NCI-H2081 treated with DMSO at 0.1 percent for 48 hours (cell line): Measurements from ENCODE around the gene PKNOX2.

Experiments used
- DNase-seq: peaks from one replicate; lab custom pipeline; 2025; lab: John Stamatoyannopoulos, UW

PKNOX2 gene

DNA sequence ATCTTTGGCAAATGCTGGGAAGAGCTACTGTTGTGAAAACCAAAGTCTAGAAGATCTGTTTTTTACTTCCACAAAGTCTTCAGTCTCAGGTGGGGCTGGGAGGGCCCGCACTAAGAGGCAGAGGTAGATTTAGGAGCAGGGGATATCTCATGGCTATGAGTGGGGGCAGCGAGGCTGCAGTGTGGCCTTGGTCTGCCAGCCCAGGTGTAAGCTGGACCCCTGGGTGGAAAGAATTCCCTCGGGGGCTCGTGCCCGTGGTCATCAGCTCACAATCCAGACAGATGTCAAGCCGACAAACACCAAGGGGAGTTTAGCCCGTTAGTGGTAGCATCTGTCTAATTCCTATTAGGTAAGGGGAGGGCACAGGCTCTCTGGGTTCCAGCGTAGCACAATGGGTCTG is 9.0 kb downstream of the PKNOX2 start:
- no peak for DNase-seq

DNA sequence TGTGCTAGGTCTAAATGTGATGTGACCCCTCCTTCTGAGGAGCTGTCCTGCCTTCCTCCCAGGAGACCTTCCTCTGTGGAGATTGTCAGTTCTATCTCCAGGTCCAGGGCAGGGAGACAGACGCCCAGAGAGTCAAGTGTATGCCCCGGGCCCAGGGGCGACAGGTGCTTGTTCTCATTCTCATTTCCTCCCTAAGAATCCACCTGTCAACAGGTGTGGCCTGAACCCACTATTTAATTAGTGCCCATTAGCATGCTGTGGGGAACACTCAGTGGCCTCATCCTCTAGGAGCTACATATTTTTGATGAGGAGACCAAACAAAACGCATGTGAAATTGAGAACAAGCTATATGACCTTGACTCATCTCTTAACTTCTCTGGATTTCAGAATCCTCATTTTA is 9.5 kb downstream of the PKNOX2 start:
- no peak for DNase-seq

- no peak for DNase-seq
Measured at GRCh38 chr11:125174686-125175085, 10.1 kb downstream of the PKNOX2 start.

GRCh38 chr11:125175166-125175565 is 10.6 kb downstream of the PKNOX2 start:
- no peak for DNase-seq

DNA sequence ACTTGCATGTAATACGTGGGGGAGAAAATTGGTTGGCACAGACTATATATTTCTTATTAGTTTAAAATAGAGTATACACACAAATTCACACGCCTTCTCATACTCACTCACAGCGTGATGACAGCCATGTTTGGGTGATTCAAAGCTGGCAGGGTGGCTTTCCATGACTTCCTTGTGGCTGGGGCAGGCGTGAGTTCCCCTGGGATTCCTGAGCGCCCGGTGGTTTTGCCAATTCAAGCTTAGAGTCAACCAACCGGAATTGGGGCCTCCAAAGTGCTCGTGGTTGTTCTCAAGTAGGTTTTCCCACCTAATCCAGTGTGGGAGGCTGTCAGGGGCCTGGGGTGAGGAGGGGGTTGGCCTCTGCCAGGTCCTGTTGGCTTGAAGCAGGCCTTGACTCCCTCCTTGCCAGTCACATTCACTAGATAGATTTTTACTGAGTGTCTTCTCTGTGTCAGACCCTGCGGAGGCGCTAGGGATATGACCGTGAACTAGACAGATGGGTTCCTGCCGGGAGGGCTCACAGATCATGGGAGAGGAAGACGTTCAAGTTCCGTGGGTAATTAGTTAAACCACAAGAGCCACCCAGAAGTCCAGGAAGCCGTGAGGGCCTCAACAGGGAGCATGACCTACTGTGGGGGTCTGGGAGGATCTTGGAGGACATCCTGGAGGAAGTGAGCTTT is 11.5 kb downstream of the PKNOX2 start:
- no peak for DNase-seq

- no peak for DNase-seq
Measured at GRCh38 chr11:125176866-125177265, 12.3 kb downstream of the PKNOX2 start.

DNA sequence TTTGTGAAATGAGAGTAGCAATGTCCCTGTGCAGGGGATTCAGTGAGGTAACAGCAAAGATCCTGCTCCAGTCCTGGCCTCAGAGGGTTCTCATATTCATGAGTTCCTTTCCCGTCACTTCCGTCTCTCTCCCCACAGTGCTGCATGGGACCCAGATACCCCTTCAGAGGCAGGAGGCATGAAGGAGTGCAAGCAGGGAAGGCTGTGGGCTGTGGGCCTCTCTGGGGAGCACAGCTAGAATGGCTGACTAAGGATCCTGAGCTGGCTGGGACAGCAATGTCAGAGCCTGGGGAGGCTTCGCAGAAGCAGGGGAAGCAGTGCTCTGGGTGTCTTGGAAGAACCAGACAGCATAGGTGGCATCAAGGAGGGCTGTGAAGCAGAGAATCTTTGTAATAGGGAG is 13.0 kb downstream of the PKNOX2 start:
- DNase-seq: no peak

- no peak for DNase-seq
Measured at GRCh38 chr11:125179346-125179745, 14.8 kb downstream of the PKNOX2 start.

DNA sequence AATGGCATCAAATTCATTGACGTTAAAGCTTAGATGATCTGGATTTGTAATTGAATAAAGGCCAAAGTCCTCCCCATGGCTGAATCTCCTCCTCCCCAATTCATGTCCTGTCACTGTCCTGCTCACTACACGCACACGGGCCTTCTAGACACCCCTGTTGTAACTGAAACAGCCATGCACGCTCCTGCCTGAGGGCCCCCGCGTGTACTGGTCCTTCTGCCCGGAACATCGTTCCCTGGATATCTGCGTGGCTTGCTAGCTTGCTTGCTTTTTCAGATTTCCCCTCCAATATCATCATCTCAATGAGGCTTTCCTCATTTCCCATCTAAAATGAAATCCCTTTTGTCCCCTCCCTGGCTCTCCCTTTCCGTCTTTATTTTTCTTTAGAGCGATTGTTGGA is 15.3 kb downstream of the PKNOX2 start:
- no peak for DNase-seq

DNA sequence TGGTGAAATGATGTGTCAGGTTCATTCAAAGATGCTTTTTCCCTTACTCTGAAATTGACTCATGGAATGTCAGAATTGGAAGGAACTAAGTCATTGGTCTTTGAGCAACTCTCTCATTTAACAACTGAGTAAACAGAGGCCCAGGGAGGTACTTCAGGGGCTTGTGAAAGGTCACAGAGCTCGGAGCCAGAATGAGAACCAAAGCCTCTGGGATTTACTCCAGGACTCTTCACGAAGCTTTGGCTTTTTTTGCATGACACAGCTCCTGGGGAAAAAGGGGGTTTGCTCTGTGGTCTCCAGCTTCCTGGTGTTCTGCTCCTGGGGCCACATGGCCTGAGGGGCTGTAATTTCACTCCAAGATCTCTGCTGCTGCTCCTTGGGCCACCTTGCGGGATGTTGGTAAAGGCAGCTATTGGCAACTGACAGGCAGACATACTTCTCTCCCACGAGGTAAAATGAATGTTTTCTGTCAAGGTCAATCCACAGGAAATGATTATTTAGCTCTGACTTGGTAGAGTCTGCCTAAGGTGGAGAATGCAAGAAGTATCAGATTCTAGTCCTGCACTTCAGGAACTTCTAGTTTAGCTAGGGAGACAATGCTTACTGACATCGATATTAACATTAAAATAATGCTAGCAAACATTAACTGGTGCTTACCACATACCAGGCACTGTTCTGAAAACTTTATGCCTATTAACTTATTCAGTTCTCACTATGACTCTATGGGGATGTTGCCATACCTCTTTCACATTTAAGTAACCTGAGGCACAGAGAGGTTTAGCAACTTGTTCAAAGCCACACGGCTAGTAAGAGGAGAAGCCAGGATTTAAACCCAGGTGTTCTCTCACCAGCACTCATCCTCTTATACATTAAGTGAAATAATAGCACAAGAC is 16.1 kb downstream of the PKNOX2 start:
- no peak for DNase-seq

- no peak for DNase-seq
Measured at GRCh38 chr11:125182573-125182972, 18.0 kb downstream of the PKNOX2 start.

DNA sequence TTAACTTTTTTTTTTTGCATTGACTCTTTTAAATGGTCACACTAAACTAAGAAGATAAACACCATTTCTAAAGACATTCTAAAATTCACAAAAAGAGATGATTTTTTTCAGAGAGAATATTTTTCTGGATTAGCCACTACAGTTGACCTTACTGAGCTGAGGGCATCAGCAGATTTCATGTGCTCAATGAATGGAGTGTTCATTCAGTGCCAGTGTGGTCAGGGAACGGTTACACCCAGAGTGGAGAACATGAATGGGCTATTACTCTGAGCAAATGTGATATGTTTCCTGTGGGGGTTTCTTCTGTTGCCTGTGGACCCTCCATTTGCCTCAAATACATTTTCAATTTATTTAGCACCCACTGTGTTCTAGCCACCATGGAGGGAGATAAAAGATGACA is 19.1 kb downstream of the PKNOX2 start:
- DNase-seq: no peak

DNA sequence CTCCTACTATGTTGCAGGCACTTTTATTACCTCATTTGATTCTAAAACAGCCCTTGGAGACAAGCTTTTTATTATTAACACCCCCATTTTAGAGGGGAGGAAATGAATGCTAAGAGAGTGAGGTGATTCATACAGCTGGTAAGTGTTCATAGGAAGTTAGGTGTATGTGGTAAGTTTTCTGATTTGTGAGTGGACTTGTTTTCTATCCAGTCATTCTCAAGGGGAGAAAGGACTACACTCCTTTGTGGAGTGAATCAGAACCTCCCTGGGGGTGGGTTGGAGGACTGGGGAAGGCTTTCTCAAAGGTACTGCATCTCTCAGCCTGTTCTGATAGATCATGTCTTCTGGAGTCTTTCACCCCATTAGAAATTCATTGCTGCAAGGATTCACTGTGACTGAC is 23.5 kb downstream of the PKNOX2 start:
- DNase-seq: no peak

DNA sequence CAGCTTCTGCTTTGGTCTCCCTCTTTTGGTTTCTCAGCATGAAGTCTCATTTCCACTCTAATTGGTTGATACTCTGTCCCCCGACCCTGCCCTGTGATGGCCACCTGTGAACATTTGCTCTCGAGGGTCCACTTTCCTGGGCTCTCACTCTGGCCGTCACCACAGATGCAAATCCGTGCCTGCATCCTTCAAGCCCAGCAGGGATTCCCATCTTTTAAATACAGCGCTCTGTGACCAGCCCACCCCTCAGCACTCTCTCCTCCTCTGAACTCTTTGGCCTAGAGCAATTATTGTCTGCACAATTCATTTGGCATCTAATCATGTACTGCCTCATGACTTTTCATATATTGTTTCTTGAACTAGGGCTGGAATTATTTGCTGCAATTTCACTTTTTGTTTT is 26.0 kb downstream of the PKNOX2 start:
- no peak for DNase-seq

DNA sequence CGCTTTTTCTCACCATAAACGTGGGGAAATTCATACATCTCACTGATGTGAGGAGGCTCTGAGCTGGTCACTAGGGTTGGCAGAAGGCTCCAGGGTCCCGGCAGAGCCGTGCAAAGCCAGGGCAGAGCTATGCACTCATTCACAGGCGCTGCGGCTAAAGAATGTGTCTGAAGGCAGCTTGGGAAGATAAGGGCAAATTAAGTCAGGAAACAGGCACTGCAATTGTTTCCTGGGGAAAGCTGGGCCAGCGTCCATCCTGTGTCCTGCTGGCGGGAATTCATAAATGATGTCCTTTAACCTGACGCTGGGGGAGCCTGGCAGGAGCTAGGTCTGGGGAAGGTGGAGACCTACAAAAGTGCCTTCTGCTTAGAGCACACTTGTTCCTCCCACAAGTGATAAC is 27.6 kb downstream of the PKNOX2 start:
- DNase-seq: no peak

GRCh38 chr11:125192717-125193415 is 28.3 kb downstream of the PKNOX2 start:
- DNase-seq: no peak

GRCh38 chr11:125193416-125193726 is 28.8 kb downstream of the PKNOX2 start:
- no peak for DNase-seq

GRCh38 chr11:125193841-125194240 is 29.3 kb downstream of the PKNOX2 start:
- DNase-seq: no peak

DNA sequence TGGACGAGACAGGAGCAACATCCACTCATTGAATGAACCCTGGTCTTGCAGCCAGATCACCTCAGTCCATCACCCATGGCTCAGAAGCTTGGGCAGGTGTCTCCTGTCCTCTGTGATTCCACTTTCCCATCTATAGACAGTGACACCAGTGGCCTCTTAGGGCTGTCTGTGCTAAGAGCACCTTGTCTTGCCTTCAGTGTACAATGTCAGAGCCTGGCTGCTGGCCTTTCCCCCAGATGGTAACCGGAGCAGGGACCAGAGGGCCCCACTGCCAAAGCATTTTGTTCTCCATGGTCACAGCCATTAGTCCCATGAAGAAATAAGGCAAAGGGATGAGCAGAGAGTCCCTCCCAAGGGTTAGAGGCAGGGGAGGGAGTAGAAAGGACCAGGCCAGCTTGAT is 35.4 kb downstream of the PKNOX2 start:
- no peak for DNase-seq

- DNase-seq: no peak
Measured at GRCh38 chr11:125200441-125200840, 35.9 kb downstream of the PKNOX2 start.

- no peak for DNase-seq
Measured at GRCh38 chr11:125201525-125202141, 37.1 kb downstream of the PKNOX2 start.

- no peak for DNase-seq
Measured at GRCh38 chr11:125202362-125202880, 37.9 kb downstream of the PKNOX2 start.
